Panc1 (cell line): ENCODE results near the gene MAP7. TPM values are rescaled to one million over a fixed set of nuclear protein-coding genes. Genes with fewer than 3 reads are reported as not detected.

ENCODE experiments used
- ATAC-seq: fragments of 200-7000 bp; cut with Tn5 transposase; 2 replicates; pipeline ENCODE4 v1.9.1; 2020; ENCODE audit warnings: mild to moderate bottlenecking, moderate library complexity
- BruUV-seq: library from RNA; stranded (reverse); fragments of 400-500 nt; replicated peaks from 2 replicates; lab custom pipeline; 2021; lab: Mats Ljungman, UMichigan
- CTCF ChIA-PET: fragments of 300-600 bp; sonication (Branson Sonifier 250); formaldehyde crosslinking; loops from one replicate; lab custom pipeline; 2022; ENCODE audit warnings: antibody characterized with exemption; lab: Charles Lee
- POLR2A ChIA-PET: fragments of 300-600 bp; sonication (Branson Sonifier 250); formaldehyde crosslinking; loops from one replicate; lab custom pipeline; 2022; ENCODE audit warnings: antibody characterized with exemption; lab: Charles Lee
- DNase-seq: peaks from one replicate; pipeline ENCODE4 v3.0.0-alpha.2; 2010; ENCODE audit warnings: low read depth, low spot score
- H3K27ac ChIP-seq: 2 replicates; pipeline ENCODE4 v1.5.1; 2011; ENCODE audit warnings: mild to moderate bottlenecking, low read length, inconsistent platforms
- H3K27me3 ChIP-seq: fragments of 200-500 bp; sonication (Bioruptor generic); 2 replicates; pipeline ENCODE4 v1.6.0; 2014; ENCODE audit warnings: low read length, inconsistent platforms; ENCODE audit not compliant: control insufficient read depth, insufficient read depth
- H3K36me3 ChIP-seq: fragments of 200-500 bp; sonication (Bioruptor generic); 2 replicates; pipeline ENCODE4 v1.5.1; 2014; ENCODE audit warnings: inconsistent platforms, mild to moderate bottlenecking, low read length, moderate library complexity; ENCODE audit not compliant: control insufficient read depth, insufficient read depth
- H3K4me1 ChIP-seq: 2 replicates; pipeline ENCODE4 v1.5.1; 2011; ENCODE audit warnings: inconsistent platforms, mild to moderate bottlenecking, low read length, moderate library complexity; ENCODE audit not compliant: control insufficient read depth, insufficient read depth
- H3K4me3 ChIP-seq, 2 experiments: 2 replicates each; pipeline ENCODE4 v1.5.1; 2011 to 2012; ENCODE audit warnings: low read depth in 2 of 2, low read length in 2 of 2, mild to moderate bottlenecking in 2 of 2, inconsistent platforms in 1 of 2, moderate library complexity in 1 of 2
- H3K9me3 ChIP-seq: fragments of 200-500 bp; sonication (Bioruptor generic); 2 replicates; pipeline ENCODE4 v1.5.1; 2014; ENCODE audit warnings: low read depth, mild to moderate bottlenecking, inconsistent platforms, low read length, moderate library complexity; ENCODE audit not compliant: control insufficient read depth, insufficient read depth
- POLR2AphosphoS5 ChIP-seq: IDR thresholded peaks from 2 replicates; pipeline ENCODE4 v1.6.1; 2012; ENCODE audit warnings: mild to moderate bottlenecking, low read depth, low read length, moderate library complexity
- SIN3A ChIP-seq: IDR thresholded peaks from 2 replicates; pipeline ENCODE4 v1.6.1; 2012; ENCODE audit warnings: low read depth, mild to moderate bottlenecking, low read length, moderate library complexity, borderline replicate concordance; ENCODE audit not compliant: insufficient read depth
- TCF7L2 ChIP-seq: IDR thresholded peaks from 2 replicates; pipeline ENCODE4 v1.6.1; 2011; ENCODE audit warnings: mild to moderate bottlenecking, low read depth, low read length, inconsistent platforms
- in situ Hi-C: cut with HindIII; loops from 2 replicates; pipeline ENCODE4 v1.10.0; 2016; ENCODE audit warnings: low sequenced_read_pairs, low pct_unique_long_range_greater_than_20kb
- intact Hi-C: fragments of 100-400 bp; cut with micrococcal nuclease; formaldehyde crosslinking; loops from one replicate; pipeline ENCODE4 v1.10.0; 2022; ENCODE audit not compliant: unreplicated experiment
- total RNA-seq: library from RNA; stranded (reverse); gene quantifications from one replicate; pipeline ENCODE4 v1.2.1, GENCODE V29; 2021; ENCODE audit not compliant: unreplicated experiment
- TF ChIP-seq, protein P1 (sequence below), 2 experiments: IDR thresholded peaks; 2 replicates each; pipeline ENCODE4 v1.6.1; 2011 to 2012; ENCODE audit warnings: low read depth in 2 of 2, control low read depth in 1 of 2, low read length in 1 of 2, mild to moderate bottlenecking in 1 of 2, moderate library complexity in 1 of 2; ENCODE audit not compliant: insufficient read depth in 1 of 2
- TF ChIP-seq, protein P2 (sequence below): fragments of 450-650 bp; IDR thresholded peaks from 2 replicates; pipeline ENCODE4 v1.5.1; 2017; ENCODE audit warnings: mild to moderate bottlenecking

MAP7 gene
- total RNA-seq, 1 experiment from 2014 or later = 1.8 TPM

GRCh38 chr6:136330634-136331033 lies 219.6 kb downstream of the MAP7 start:
- Histone ChIP-seq H3K27me3 (no peaks in the 10 kb centered on the region; the same call in none of the 2 replicates), H3K36me3 (no peaks in the 10 kb centered on the region), H3K27ac (no peak overlapping the region), H3K9me3 (no peaks in the 10 kb centered on the region), H3K4me1 (no peaks in the 10 kb centered on the region), H3K4me3 (no peak overlapping the region)
- ATAC-seq (no peak), DNase-seq (no peak)
- in situ Hi-C loops (no loop called here), intact Hi-C loops (no loop called here)
- CTCF ChIA-PET = interaction anchor here (1.4 kb wide), 1 partner anchor 12 kb away, joined by 4 read pairs; no protein-coding TSS in a partner anchor
- POLR2A ChIA-PET = interaction anchor here (0.7 kb wide), 1 partner anchor 415 kb away, joined by 4 read pairs; no protein-coding TSS in a partner anchor
- no TSS peak for BruUV-seq
- TF ChIP-seq, protein P1, sequence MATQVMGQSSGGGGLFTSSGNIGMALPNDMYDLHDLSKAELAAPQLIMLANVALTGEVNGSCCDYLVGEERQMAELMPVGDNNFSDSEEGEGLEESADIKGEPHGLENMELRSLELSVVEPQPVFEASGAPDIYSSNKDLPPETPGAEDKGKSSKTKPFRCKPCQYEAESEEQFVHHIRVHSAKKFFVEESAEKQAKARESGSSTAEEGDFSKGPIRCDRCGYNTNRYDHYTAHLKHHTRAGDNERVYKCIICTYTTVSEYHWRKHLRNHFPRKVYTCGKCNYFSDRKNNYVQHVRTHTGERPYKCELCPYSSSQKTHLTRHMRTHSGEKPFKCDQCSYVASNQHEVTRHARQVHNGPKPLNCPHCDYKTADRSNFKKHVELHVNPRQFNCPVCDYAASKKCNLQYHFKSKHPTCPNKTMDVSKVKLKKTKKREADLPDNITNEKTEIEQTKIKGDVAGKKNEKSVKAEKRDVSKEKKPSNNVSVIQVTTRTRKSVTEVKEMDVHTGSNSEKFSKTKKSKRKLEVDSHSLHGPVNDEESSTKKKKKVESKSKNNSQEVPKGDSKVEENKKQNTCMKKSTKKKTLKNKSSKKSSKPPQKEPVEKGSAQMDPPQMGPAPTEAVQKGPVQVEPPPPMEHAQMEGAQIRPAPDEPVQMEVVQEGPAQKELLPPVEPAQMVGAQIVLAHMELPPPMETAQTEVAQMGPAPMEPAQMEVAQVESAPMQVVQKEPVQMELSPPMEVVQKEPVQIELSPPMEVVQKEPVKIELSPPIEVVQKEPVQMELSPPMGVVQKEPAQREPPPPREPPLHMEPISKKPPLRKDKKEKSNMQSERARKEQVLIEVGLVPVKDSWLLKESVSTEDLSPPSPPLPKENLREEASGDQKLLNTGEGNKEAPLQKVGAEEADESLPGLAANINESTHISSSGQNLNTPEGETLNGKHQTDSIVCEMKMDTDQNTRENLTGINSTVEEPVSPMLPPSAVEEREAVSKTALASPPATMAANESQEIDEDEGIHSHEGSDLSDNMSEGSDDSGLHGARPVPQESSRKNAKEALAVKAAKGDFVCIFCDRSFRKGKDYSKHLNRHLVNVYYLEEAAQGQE (IDR thresholded peaks at IDR 0.05; ENCODE audit: insufficient read depth in 1 of 2, low read depth in 2 of 2, low read length in 1 of 2) = no peak
- TF ChIP-seq POLR2AphosphoS5 (no peak), SIN3A (no peak), TCF7L2 (no peak)
- TF ChIP-seq, protein P2, sequence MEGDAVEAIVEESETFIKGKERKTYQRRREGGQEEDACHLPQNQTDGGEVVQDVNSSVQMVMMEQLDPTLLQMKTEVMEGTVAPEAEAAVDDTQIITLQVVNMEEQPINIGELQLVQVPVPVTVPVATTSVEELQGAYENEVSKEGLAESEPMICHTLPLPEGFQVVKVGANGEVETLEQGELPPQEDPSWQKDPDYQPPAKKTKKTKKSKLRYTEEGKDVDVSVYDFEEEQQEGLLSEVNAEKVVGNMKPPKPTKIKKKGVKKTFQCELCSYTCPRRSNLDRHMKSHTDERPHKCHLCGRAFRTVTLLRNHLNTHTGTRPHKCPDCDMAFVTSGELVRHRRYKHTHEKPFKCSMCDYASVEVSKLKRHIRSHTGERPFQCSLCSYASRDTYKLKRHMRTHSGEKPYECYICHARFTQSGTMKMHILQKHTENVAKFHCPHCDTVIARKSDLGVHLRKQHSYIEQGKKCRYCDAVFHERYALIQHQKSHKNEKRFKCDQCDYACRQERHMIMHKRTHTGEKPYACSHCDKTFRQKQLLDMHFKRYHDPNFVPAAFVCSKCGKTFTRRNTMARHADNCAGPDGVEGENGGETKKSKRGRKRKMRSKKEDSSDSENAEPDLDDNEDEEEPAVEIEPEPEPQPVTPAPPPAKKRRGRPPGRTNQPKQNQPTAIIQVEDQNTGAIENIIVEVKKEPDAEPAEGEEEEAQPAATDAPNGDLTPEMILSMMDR = no peak

DNA sequence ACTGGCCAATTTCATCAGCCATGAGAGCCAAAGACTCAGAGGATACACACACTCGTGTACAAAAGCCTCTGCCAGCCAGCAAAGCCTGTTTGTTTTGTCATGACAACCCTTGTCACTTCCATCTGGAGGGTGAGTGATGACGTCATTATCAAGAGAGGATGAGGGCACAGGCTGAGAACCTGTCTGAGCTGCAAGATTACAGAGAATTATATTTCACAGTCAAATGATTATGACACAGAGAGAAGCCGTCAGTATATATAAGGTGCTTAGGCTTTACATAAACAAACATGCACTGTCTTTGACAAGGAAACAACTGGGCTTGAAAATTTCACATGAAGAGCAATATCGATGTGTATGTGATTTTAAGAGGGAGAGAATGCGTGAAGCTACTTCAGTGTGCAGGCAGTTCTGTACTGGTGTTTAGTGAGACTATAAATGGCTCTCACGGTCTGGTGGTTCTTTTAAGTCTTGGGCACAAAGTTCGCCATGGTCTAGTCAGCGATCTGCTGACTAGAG lies 224.1 kb downstream of the MAP7 start:
- no peak overlapping the region for H3K4me3 ChIP-seq
- in situ Hi-C loops = no loop called here
- intact Hi-C loops = no loop called here
- CTCF ChIA-PET = no interaction called here
- POLR2A ChIA-PET = no interaction called here
- TF ChIP-seq, protein P2 = no peak
- TF ChIP-seq, protein P1 (IDR thresholded peaks at IDR 0.05; ENCODE audit: insufficient read depth in 1 of 2, low read depth in 2 of 2, low read length in 1 of 2) = no peak
- TF ChIP-seq POLR2AphosphoS5 (no peak), SIN3A (no peak), TCF7L2 (no peak)
- H3K27ac ChIP-seq = no peak overlapping the region
- H3K9me3 ChIP-seq = no peaks in the 10 kb centered on the region
- no TSS peak for BruUV-seq
- ATAC-seq = no peak
- no peaks in the 10 kb centered on the region for H3K4me1 ChIP-seq
- H3K27me3 ChIP-seq = no peaks in the 10 kb centered on the region
- H3K36me3 ChIP-seq = no peaks in the 10 kb centered on the region
- no peak for DNase-seq
